CD14-positive monocyte (primary cell): ENCODE results near the gene NDC1. TPM values are rescaled to one million over a fixed set of nuclear protein-coding genes. Genes with fewer than 3 reads are reported as not detected.

Source experiments
- DNase-seq, 3 donors: peaks; one replicate each; pipeline ENCODE4 v3.0.0-alpha.2; 2011 to 2022
- H2AFZ ChIP-seq: 2 replicates; pipeline ENCODE4 v1.6.0; 2012; ENCODE audit warnings: mild to moderate bottlenecking, low read depth, low read length, inconsistent platforms; ENCODE audit not compliant: insufficient read depth, poor library complexity, severe bottlenecking
- H3K27ac ChIP-seq, 2 donors: 1 replicate in 1 of 2; 2 replicates in 1 of 2; pipeline ENCODE4 v1.5.1; 2012 to 2013; ENCODE audit warnings: low read length in 2 of 2, control low read depth in 1 of 2, inconsistent platforms in 1 of 2, low read depth in 1 of 2, mild to moderate bottlenecking in 1 of 2
- H3K27me3 ChIP-seq, 2 donors: one replicate each; pipeline versions ENCODE4 v1.6.0 to v1.6.1; 2011 to 2013; ENCODE audit warnings: low read length in 2 of 2; ENCODE audit not compliant: control insufficient read depth in 2 of 2, insufficient read depth in 2 of 2
- H3K36me3 ChIP-seq, 2 donors: replicated peaks in 1 of 2; 1 replicate in 1 of 2; 2 replicates in 1 of 2; pipeline versions ENCODE4 v1.5.1 to v1.6.1; 2012 to 2013; ENCODE audit warnings: low read length in 2 of 2, control low read depth in 1 of 2, inconsistent platforms in 1 of 2, mild to moderate bottlenecking in 1 of 2; ENCODE audit not compliant: insufficient read depth in 2 of 2, control insufficient read depth in 1 of 2
- H3K4me1 ChIP-seq, 2 donors: 1 replicate in 1 of 2; 2 replicates in 1 of 2; pipeline versions ENCODE4 v1.5.1 to v1.6.1; 2012 to 2013; ENCODE audit warnings: low read length in 2 of 2, control low read depth in 1 of 2, inconsistent platforms in 1 of 2, mild to moderate bottlenecking in 1 of 2, moderate library complexity in 1 of 2; ENCODE audit not compliant: insufficient read depth in 2 of 2, control insufficient read depth in 1 of 2
- H3K4me2 ChIP-seq: replicated peaks from 2 replicates; pipeline ENCODE3; 2012; ENCODE audit warnings: low read length, moderate library complexity, mild to moderate bottlenecking; ENCODE audit not compliant: poor library complexity, severe bottlenecking; ENCODE audit errors: extremely low read depth
- H3K4me3 ChIP-seq, 3 experiments: fragments of 200-600 bp in 1 of 3; sonication (generic) in 1 of 3; replicated peaks in 1 of 3; 1 replicate in 2 of 3; 2 replicates in 1 of 3; pipeline ENCODE4 v1.5.1; 2011 to 2013; ENCODE audit warnings: low read length in 3 of 3, mild to moderate bottlenecking in 3 of 3, control low read depth in 2 of 3, low read depth in 2 of 3, inconsistent platforms in 1 of 3, moderate library complexity in 1 of 3
- H3K79me2 ChIP-seq: 2 replicates; pipeline ENCODE4 v1.6.0; 2012; ENCODE audit warnings: mild to moderate bottlenecking, control low read depth, inconsistent platforms, low read length, moderate library complexity; ENCODE audit not compliant: insufficient read depth
- H3K9ac ChIP-seq: 2 replicates; pipeline ENCODE4 v1.6.0; 2017; ENCODE audit warnings: low read length, mild to moderate bottlenecking; ENCODE audit not compliant: insufficient read depth, poor library complexity, severe bottlenecking
- H3K9me3 ChIP-seq, 2 donors: replicated peaks in 1 of 2; 1 replicate in 1 of 2; 2 replicates in 1 of 2; pipeline versions ENCODE4 v1.5.1 to v1.6.1; 2012 to 2013; ENCODE audit warnings: low read length in 2 of 2, control low read depth in 1 of 2; ENCODE audit not compliant: control insufficient read depth in 1 of 2, insufficient read depth in 1 of 2
- H4K20me1 ChIP-seq: 2 replicates; pipeline ENCODE4 v1.6.0; 2012; ENCODE audit warnings: mild to moderate bottlenecking, low read length, control low read depth, moderate library complexity; ENCODE audit not compliant: insufficient read depth
- H3K27ac Mint-ChIP-seq, 7 donors: one replicate each; pipeline ENCODE4 v1.8.0; 2020; ENCODE audit warnings: mild to moderate bottlenecking in 7 of 7, mixed read lengths in 7 of 7, moderate library complexity in 6 of 7, inconsistent platforms in 2 of 7
- H3K27me3 Mint-ChIP-seq, 3 donors: one replicate each; pipeline ENCODE4 v1.8.0; 2021 to 2022; ENCODE audit warnings: low read depth in 3 of 3, mild to moderate bottlenecking in 3 of 3, mixed read lengths in 3 of 3, moderate library complexity in 3 of 3, inconsistent platforms in 1 of 3
- H3K36me3 Mint-ChIP-seq, 2 donors: one replicate each; pipeline ENCODE4 v1.8.0; 2020; ENCODE audit warnings: mixed read lengths in 2 of 2, inconsistent platforms in 1 of 2, mild to moderate bottlenecking in 1 of 2
- H3K4me1 Mint-ChIP-seq: one replicate; pipeline ENCODE4 v1.8.0; 2020; ENCODE audit warnings: mild to moderate bottlenecking, mixed read lengths
- H3K4me3 Mint-ChIP-seq, 2 donors: one replicate each; pipeline ENCODE4 v1.8.0; 2020; ENCODE audit warnings: mild to moderate bottlenecking in 2 of 2, mixed read lengths in 2 of 2, moderate library complexity in 1 of 2
- H3K9me3 Mint-ChIP-seq, 7 donors: one replicate each; pipeline ENCODE4 v1.8.0; 2020 to 2022; ENCODE audit warnings: mixed read lengths in 7 of 7, mild to moderate bottlenecking in 6 of 7, moderate library complexity in 6 of 7, inconsistent platforms in 2 of 7
- CTCF ChIP-seq: fragments of 200-600 bp; IDR thresholded peaks from one replicate; pipeline ENCODE4 v1.8.0; 2022; ENCODE audit warnings: antibody characterized with exemption, mild to moderate bottlenecking
- WGBS: methylation state at CpG from one replicate; pipeline ENCODE4 v1.1.5; 2013; ENCODE audit warnings: missing lambda C conversion rate; ENCODE audit not compliant: insufficient coverage; 5-methylcytosine and 5-hydroxymethylcytosine counted together
- intact Hi-C, 2 donors: fragments of 100-400 bp; cut with micrococcal nuclease; formaldehyde crosslinking; loops; one replicate each; pipeline versions ENCODE4 v1.15.0 to v1.15.1; 2023
- polyA plus RNA-seq, 3 donors: library from polyadenylated mRNA; depleted of rRNA in 1 of 3; unstranded in 2 of 3; stranded (reverse) in 1 of 3; fragments of 300-500 nt in 2 of 3; fragments of >200 nt in 1 of 3; fragmentation: Illumina TruSeq in 2 of 3; gene quantifications; 1 replicate in 2 of 3; 2 replicates in 1 of 3; pipeline ENCODE4 v1.2.3, GENCODE V29; 2012 to 2021

NDC1 gene
- polyA plus RNA-seq, 3 donors: 3.0 to 6.1 (median 4.7) TPM

- no peaks in the 10 kb centered on the region for H3K36me3 ChIP-seq
- peaks cover 0 to 7% (median 2%) of the 10 kb centered on the region in 7 donors for H3K9me3 Mint-ChIP-seq
- peak overlapping the region in 1 of 7 donors; percentile 18 for H3K27ac Mint-ChIP-seq
- H3K27me3 Mint-ChIP-seq: peaks cover 50 to 81% (median 66%) of the 10 kb centered on the region in 3 donors
- DNase-seq: no peak
- no peak overlapping the region for H2AFZ ChIP-seq
- WGBS: 94% methylated on average over 3 of the region's 11 CpGs
- no peak for TF ChIP-seq CTCF
- no peaks in the 10 kb centered on the region for H4K20me1 ChIP-seq
- H3K9me3 ChIP-seq: peaks cover 0 to 13% of the 10 kb centered on the region in 2 donors
- intact Hi-C loops: no loop called here
- H3K4me2 ChIP-seq: no peak overlapping the region
- peaks cover 44 to 57% of the 10 kb centered on the region in 2 donors for H3K27me3 ChIP-seq
- no peaks in the 10 kb centered on the region for H3K79me2 ChIP-seq
- peaks cover 9 to 20% of the 10 kb centered on the region in 2 donors for H3K4me1 ChIP-seq
- no peak overlapping the region for H3K4me3 ChIP-seq
- no peak overlapping the region for H3K27ac ChIP-seq
- peak overlapping the region in 1 of 2 donors; percentile 75 for H3K4me3 Mint-ChIP-seq
- H3K9ac ChIP-seq: no peak overlapping the region
- H3K4me1 Mint-ChIP-seq: peaks cover 12% of the 10 kb centered on the region
- H3K36me3 Mint-ChIP-seq: peaks cover 0 to 3% of the 10 kb centered on the region in 2 donors
These were observed 101.8 kb downstream of the NDC1 start for GRCh38 chr1:53736290-53736689.

GRCh38 chr1:53735681-53736080 lies 102.4 kb downstream of the NDC1 start:
- peaks cover 12% of the 10 kb centered on the region for H3K4me1 Mint-ChIP-seq
- intact Hi-C loops: no loop called here
- no peak overlapping the region for H3K4me2 ChIP-seq
- no peak overlapping the region for H3K27ac ChIP-seq
- H3K27ac Mint-ChIP-seq: no peak overlapping the region
- H3K27me3 Mint-ChIP-seq: peaks cover 46 to 77% (median 62%) of the 10 kb centered on the region in 3 donors
- no peak overlapping the region for H3K9ac ChIP-seq
- H3K27me3 ChIP-seq: peaks cover 41 to 54% of the 10 kb centered on the region in 2 donors
- no peaks in the 10 kb centered on the region for H3K79me2 ChIP-seq
- H3K9me3 Mint-ChIP-seq: peaks cover 0 to 7% (median 2%) of the 10 kb centered on the region in 7 donors
- H3K4me3 ChIP-seq: no peak overlapping the region
- TF ChIP-seq CTCF: no peak
- DNase-seq: no peak
- peaks cover 0 to 13% of the 10 kb centered on the region in 2 donors for H3K9me3 ChIP-seq
- peaks cover 9 to 20% of the 10 kb centered on the region in 2 donors for H3K4me1 ChIP-seq
- peak overlapping the region in 1 of 2 donors; percentile 39 for H3K4me3 Mint-ChIP-seq
- peaks cover 0 to 3% of the 10 kb centered on the region in 2 donors for H3K36me3 Mint-ChIP-seq
- WGBS: 100% methylated on average over 1 of the region's 5 CpGs
- no peaks in the 10 kb centered on the region for H3K36me3 ChIP-seq
- H4K20me1 ChIP-seq: no peaks in the 10 kb centered on the region
- H2AFZ ChIP-seq: no peak overlapping the region
